Gastroesophageal sphincter (tissue), 3 donors: Measurements from ENCODE around the gene SOX13.

Experiments used
- CTCF ChIP-seq, 4 experiments: fragments of 200-600 bp in 2 of 4; fragments of 450-650 bp in 2 of 4; sonication (generic) in 1 of 4; IDR thresholded peaks; one replicate each; pipeline ENCODE4 v1.5.1; 2017 to 2019; ENCODE audit warnings: antibody characterized with exemption in 4 of 4, mild to moderate bottlenecking in 2 of 4, moderate library complexity in 2 of 4
- POLR2A ChIP-seq, 2 donors: fragments of 450-650 bp; IDR thresholded peaks; one replicate each; pipeline ENCODE4 v1.6.1; 2017; ENCODE audit warnings: antibody characterized with exemption in 2 of 2, mild to moderate bottlenecking in 2 of 2, moderate library complexity in 1 of 2
- POLR2AphosphoS5 ChIP-seq: sonication (generic); formaldehyde crosslinking; IDR thresholded peaks from one replicate; pipeline ENCODE4 v1.6.1; 2017; ENCODE audit warnings: antibody characterized with exemption

- TF ChIP-seq CTCF (IDR thresholded peaks at IDR 0.05): no peak
- TF ChIP-seq POLR2A (IDR thresholded peaks at IDR 0.05): no peak
- TF ChIP-seq POLR2AphosphoS5: no peak
These were observed 32.2 kb downstream of the SOX13 start for GRCh38 chr1:204105131-204105515.
